Astrocyte (in vitro differentiated cells and primary cell): Measurements from ENCODE around the gene SLC5A2. TPM values are rescaled to one million over a fixed set of nuclear protein-coding genes. Genes with fewer than 3 reads are reported as not detected.

Experiments
- DNase-seq: peaks from one replicate; pipeline ENCODE4 v3.0.0-alpha.2; 2010; ENCODE audit warnings: low read depth
- FAIRE-seq: peaks from 2 replicates; lab custom pipeline; 2011; peaks lifted over from hg19 to GRCh38; lab: Jason Lieb, UNC
- H2AFZ ChIP-seq: 2 replicates; pipeline ENCODE4 v1.6.0; 2012; ENCODE audit warnings: low read depth, low read length, inconsistent platforms
- H3K27ac ChIP-seq: 2 replicates; pipeline ENCODE4 v1.5.1; 2011; ENCODE audit warnings: low read depth, low read length, inconsistent platforms
- H3K27me3 ChIP-seq: 2 replicates; pipeline ENCODE4 v1.6.0; 2011; ENCODE audit warnings: low read length, inconsistent platforms; ENCODE audit not compliant: insufficient read depth
- H3K36me3 ChIP-seq: 2 replicates; pipeline ENCODE4 v1.5.1; 2011; ENCODE audit warnings: low read length, inconsistent platforms; ENCODE audit not compliant: insufficient read depth
- H3K4me1 ChIP-seq: 2 replicates; pipeline ENCODE4 v1.5.1; 2011; ENCODE audit warnings: low read length, inconsistent platforms; ENCODE audit not compliant: insufficient read depth
- H3K4me2 ChIP-seq: 2 replicates; pipeline ENCODE4 v1.6.0; 2012; ENCODE audit warnings: low read length, inconsistent platforms
- H3K4me3 ChIP-seq: 2 replicates; pipeline ENCODE4 v1.5.1; 2011; ENCODE audit warnings: low read depth, mild to moderate bottlenecking, low read length, inconsistent platforms; ENCODE audit not compliant: insufficient read depth
- H3K79me2 ChIP-seq: 2 replicates; pipeline ENCODE4 v1.6.0; 2012; ENCODE audit warnings: mild to moderate bottlenecking, low read length, inconsistent platforms; ENCODE audit not compliant: insufficient read depth
- H3K9ac ChIP-seq: 2 replicates; pipeline ENCODE4 v1.6.0; 2012; ENCODE audit warnings: mild to moderate bottlenecking, low read length, inconsistent platforms
- H3K9me3 ChIP-seq: 2 replicates; pipeline ENCODE4 v1.5.1; 2012; ENCODE audit warnings: low read depth, mild to moderate bottlenecking, low read length, inconsistent platforms; ENCODE audit not compliant: insufficient read depth
- H4K20me1 ChIP-seq: 2 replicates; pipeline ENCODE4 v1.6.0; 2012; ENCODE audit warnings: low read length, inconsistent platforms; ENCODE audit not compliant: insufficient read depth
- H3K27ac Mint-ChIP-seq: one replicate; pipeline ENCODE4 v1.8.0; 2021; ENCODE audit warnings: mild to moderate bottlenecking, mixed read lengths; ENCODE audit not compliant: unreplicated experiment
- H3K27me3 Mint-ChIP-seq: one replicate; pipeline ENCODE4 v1.8.0; 2021; ENCODE audit warnings: low read depth, mixed read lengths; ENCODE audit not compliant: unreplicated experiment
- H3K36me3 Mint-ChIP-seq: one replicate; pipeline ENCODE4 v1.8.0; 2021; ENCODE audit warnings: low read depth, mixed read lengths; ENCODE audit not compliant: unreplicated experiment
- H3K4me1 Mint-ChIP-seq: one replicate; pipeline ENCODE4 v1.8.0; 2021; ENCODE audit warnings: low read depth, mixed read lengths; ENCODE audit not compliant: unreplicated experiment
- H3K4me3 Mint-ChIP-seq: one replicate; pipeline ENCODE4 v1.8.0; 2021; ENCODE audit warnings: mild to moderate bottlenecking, moderate library complexity, mixed read lengths; ENCODE audit not compliant: unreplicated experiment
- H3K9me3 Mint-ChIP-seq: one replicate; pipeline ENCODE4 v1.8.0; 2021; ENCODE audit warnings: mild to moderate bottlenecking, mixed read lengths; ENCODE audit not compliant: unreplicated experiment
- CTCF ChIP-seq: IDR thresholded peaks from 2 replicates; pipeline ENCODE4 v1.5.1; 2011; ENCODE audit warnings: low read depth, mild to moderate bottlenecking, inconsistent platforms, low read length, moderate library complexity; ENCODE audit not compliant: insufficient read depth
- EZH2 ChIP-seq: IDR thresholded peaks from 2 replicates; pipeline ENCODE4 v1.6.1; 2012; ENCODE audit warnings: mild to moderate bottlenecking, low read length, inconsistent platforms; ENCODE audit not compliant: insufficient read depth
- total RNA-seq: library from RNA; stranded (reverse); gene quantifications from 2 replicates; pipeline ENCODE4 v1.2.1, GENCODE V29; 2021

The SLC5A2 gene
- total RNA-seq, 1 donor from 2014 or later: not detected

- Histone ChIP-seq H3K27me3 (no peaks in the 10 kb centered on the region), H3K9me3 (no peaks in the 10 kb centered on the region), H3K4me1 (peaks cover 7% of the 10 kb centered on the region), H3K4me2 (no peak overlapping the region), H2AFZ (no peak overlapping the region), H3K27ac (no peak overlapping the region), H3K9ac (no peak overlapping the region), H3K4me3 (no peak overlapping the region), H3K36me3 (peaks cover 4% of the 10 kb centered on the region), H4K20me1 (no peaks in the 10 kb centered on the region), H3K79me2 (peaks cover 12% of the 10 kb centered on the region)
- FAIRE-seq (no peak), DNase-seq (no peak)
- peak overlapping the region; percentile 58 for H3K4me3 Mint-ChIP-seq
- H3K9me3 Mint-ChIP-seq: peaks cover 3% of the 10 kb centered on the region
- H3K4me1 Mint-ChIP-seq: peaks cover 4% of the 10 kb centered on the region
- H3K36me3 Mint-ChIP-seq: peaks cover 10% of the 10 kb centered on the region
- H3K27ac Mint-ChIP-seq: peak overlapping the region; percentile 41
- TF ChIP-seq CTCF: no peak
- TF ChIP-seq EZH2: no peak
- H3K27me3 Mint-ChIP-seq: no peaks in the 10 kb centered on the region
Observed at GRCh38 chr16:31465788-31466370, 17.0 kb upstream of the SLC5A2 start.

- Histone ChIP-seq H3K27me3 (no peaks in the 10 kb centered on the region), H3K36me3 (peaks cover 4% of the 10 kb centered on the region), H3K79me2 (peaks cover 13% of the 10 kb centered on the region), H2AFZ (no peak overlapping the region), H3K4me3 (no peak overlapping the region), H3K9ac (no peak overlapping the region), H3K4me2 (no peak overlapping the region), H3K27ac (no peak overlapping the region), H3K9me3 (no peaks in the 10 kb centered on the region), H3K4me1 (peaks cover 12% of the 10 kb centered on the region), H4K20me1 (no peaks in the 10 kb centered on the region)
- no peak for FAIRE-seq
- Mint-ChIP-seq H3K4me3 (no peak overlapping the region), H3K9me3 (peaks cover 3% of the 10 kb centered on the region), H3K36me3 (peaks cover 10% of the 10 kb centered on the region), H3K4me1 (peaks cover 6% of the 10 kb centered on the region), H3K27me3 (no peaks in the 10 kb centered on the region), H3K27ac (no peak overlapping the region)
- no peak for DNase-seq
- TF ChIP-seq EZH2 (no peak), CTCF (no peak)
Observed at GRCh38 chr16:31466381-31466841, 16.5 kb upstream of the SLC5A2 start.

- Mint-ChIP-seq H3K27ac (peak overlapping the region; percentile 58), H3K9me3 (peaks cover 3% of the 10 kb centered on the region), H3K4me1 (peaks cover 6% of the 10 kb centered on the region), H3K36me3 (peaks cover 10% of the 10 kb centered on the region), H3K27me3 (no peaks in the 10 kb centered on the region), H3K4me3 (no peak overlapping the region)
- H3K9ac ChIP-seq: no peak overlapping the region
- peaks cover 16% of the 10 kb centered on the region for H3K79me2 ChIP-seq
- no peak overlapping the region for H2AFZ ChIP-seq
- H3K36me3 ChIP-seq: peaks cover 4% of the 10 kb centered on the region
- peaks cover 15% of the 10 kb centered on the region for H3K4me1 ChIP-seq
- H3K27me3 ChIP-seq: no peaks in the 10 kb centered on the region
- no peak for TF ChIP-seq EZH2
- TF ChIP-seq CTCF: no peak
- no peak for FAIRE-seq
- H3K27ac ChIP-seq: no peak overlapping the region
- H3K9me3 ChIP-seq: no peaks in the 10 kb centered on the region
- no peak overlapping the region for H3K4me2 ChIP-seq
- no peaks in the 10 kb centered on the region for H4K20me1 ChIP-seq
- no peak overlapping the region for H3K4me3 ChIP-seq
- DNase-seq: no peak
Observed at GRCh38 chr16:31467151-31467773, 15.7 kb upstream of the SLC5A2 start.
